IMR-90 (cell line): ENCODE results near the gene ANO1. TPM values are rescaled to one million over a fixed set of nuclear protein-coding genes. Genes with fewer than 3 reads are reported as not detected.

ENCODE experiments used
- ATAC-seq: fragments of 200-7000 bp; cut with Tn5 transposase; 2 replicates; pipeline ENCODE4 v1.9.1; 2020; ENCODE audit warnings: low read depth, mild to moderate bottlenecking, moderate library complexity
- BruUV-seq: library from RNA; stranded (reverse); fragments of 400-500 nt; replicated peaks from 2 replicates; lab custom pipeline; 2021; lab: Mats Ljungman, UMichigan
- CTCF ChIA-PET: fragments of 300-600 bp; formaldehyde crosslinking; extraction: SDS; loops from one replicate; lab custom pipeline; 2021; ENCODE audit warnings: antibody characterized with exemption; lab: Yijun Ruan, JAX
- POLR2A ChIA-PET: fragments of 300-600 bp; sonication (Branson Sonifier 250); formaldehyde crosslinking; loops from one replicate; lab custom pipeline; 2022; ENCODE audit warnings: antibody characterized with exemption; ENCODE audit not compliant: unreplicated experiment; lab: Charles Lee
- DNase-seq: peaks from one replicate; pipeline ENCODE4 v3.0.0; 2013
- H2AFZ ChIP-seq: replicated peaks from 2 replicates; pipeline ENCODE3; 2013; ENCODE audit warnings: low read length, mild to moderate bottlenecking; ENCODE audit not compliant: poor library complexity
- H2AK5ac ChIP-seq: 2 replicates; pipeline ENCODE4 v1.6.1; 2013; ENCODE audit warnings: low read depth, low read length, inconsistent platforms
- H2AK9ac ChIP-seq: replicated peaks from 2 replicates; pipeline ENCODE3; 2013; ENCODE audit warnings: mild to moderate bottlenecking, low read depth, low read length, moderate library complexity; ENCODE audit not compliant: poor library complexity
- H2BK120ac ChIP-seq: 2 replicates; pipeline ENCODE4 v1.6.1; 2013; ENCODE audit warnings: low read depth, low read length, inconsistent platforms
- H2BK15ac ChIP-seq: 3 replicates; pipeline ENCODE4 v1.6.1; 2013; ENCODE audit warnings: low read depth, low read length, inconsistent platforms
- H2BK20ac ChIP-seq: 2 replicates; pipeline ENCODE4 v1.6.1; 2013; ENCODE audit warnings: low read depth, mild to moderate bottlenecking, inconsistent platforms, low read length, moderate library complexity
- H2BK5ac ChIP-seq: 2 replicates; pipeline ENCODE4 v1.6.1; 2013; ENCODE audit warnings: mild to moderate bottlenecking, low read depth, low read length, inconsistent platforms; ENCODE audit not compliant: poor library complexity, severe bottlenecking
- H3K14ac ChIP-seq: replicated peaks from 2 replicates; pipeline ENCODE4 v1.6.1; 2013; ENCODE audit warnings: low read depth, low read length, inconsistent platforms
- H3K18ac ChIP-seq: 2 replicates; pipeline ENCODE4 v1.6.1; 2013; ENCODE audit warnings: low read depth, low read length, control low read depth
- H3K23ac ChIP-seq: 2 replicates; pipeline ENCODE4 v1.6.1; 2013; ENCODE audit warnings: low read depth, low read length, inconsistent platforms
- H3K27ac ChIP-seq: 2 replicates; pipeline ENCODE4 v1.5.1; 2013; ENCODE audit warnings: mild to moderate bottlenecking, control low read depth, low read length; ENCODE audit not compliant: insufficient read depth
- H3K27me3 ChIP-seq: 2 replicates; pipeline ENCODE4 v1.6.1; 2013; ENCODE audit warnings: low read length; ENCODE audit not compliant: control insufficient read depth, insufficient read depth
- H3K36me3 ChIP-seq: 2 replicates; pipeline ENCODE4 v1.6.1; 2013; ENCODE audit warnings: low read length, mixed read lengths; ENCODE audit not compliant: control insufficient read depth, insufficient read depth
- H3K4ac ChIP-seq: 2 replicates; pipeline ENCODE4 v1.6.1; 2013; ENCODE audit warnings: low read depth, low read length, inconsistent platforms
- H3K4me1 ChIP-seq: 2 replicates; pipeline ENCODE4 v1.6.1; 2013; ENCODE audit warnings: low read length, mixed read lengths; ENCODE audit not compliant: control insufficient read depth, insufficient read depth
- H3K4me2 ChIP-seq: 2 replicates; pipeline ENCODE4 v1.6.1; 2013; ENCODE audit warnings: low read depth, mild to moderate bottlenecking, control low read depth, low read length, moderate library complexity
- H3K4me3 ChIP-seq: 2 replicates; pipeline ENCODE4 v1.5.1; 2013; ENCODE audit warnings: low read depth, mild to moderate bottlenecking, control low read depth, low read length, moderate library complexity; ENCODE audit not compliant: insufficient read depth
- H3K56ac ChIP-seq: 2 replicates; pipeline ENCODE4 v1.6.1; 2013; ENCODE audit warnings: low read length, inconsistent platforms; ENCODE audit not compliant: insufficient read depth; ENCODE audit errors: extremely low read depth
- H3K79me1 ChIP-seq, 2 experiments: 2 replicates each; pipeline ENCODE4 v1.6.1; 2013; ENCODE audit warnings: low read length in 2 of 2, inconsistent platforms in 1 of 2, low read depth in 1 of 2
- H3K9ac ChIP-seq: 2 replicates; pipeline ENCODE4 v1.6.1; 2013; ENCODE audit warnings: low read depth, low read length, control low read depth
- H3K9me1 ChIP-seq: 2 replicates; pipeline ENCODE4 v1.6.1; 2013; ENCODE audit warnings: low read length, inconsistent platforms; ENCODE audit not compliant: insufficient read depth
- H3K9me3 ChIP-seq: 2 replicates; pipeline ENCODE4 v1.6.1; 2013; ENCODE audit warnings: low read length; ENCODE audit not compliant: control insufficient read depth, insufficient read depth
- H4K20me1 ChIP-seq: 2 replicates; pipeline ENCODE4 v1.6.1; 2013; ENCODE audit warnings: low read length, inconsistent platforms; ENCODE audit not compliant: insufficient read depth
- H4K5ac ChIP-seq: 2 replicates; pipeline ENCODE4 v1.6.1; 2013; ENCODE audit warnings: mild to moderate bottlenecking, low read depth, low read length, control low read depth
- H4K8ac ChIP-seq, 2 experiments: 2 replicates each; pipeline ENCODE4 v1.6.1; 2013; ENCODE audit warnings: low read depth in 2 of 2, low read length in 2 of 2, control low read depth in 1 of 2, inconsistent platforms in 1 of 2
- H4K91ac ChIP-seq: 2 replicates; pipeline ENCODE4 v1.6.1; 2013; ENCODE audit warnings: low read depth, low read length, inconsistent platforms; ENCODE audit not compliant: insufficient read depth
- CEBPB ChIP-seq: IDR thresholded peaks from 2 replicates; pipeline ENCODE4 v1.6.1; 2012; ENCODE audit warnings: low read depth, low read length, improper control_type of control experiment
- CHD1 ChIP-seq: IDR thresholded peaks from 2 replicates; pipeline ENCODE4 v1.6.1; 2012; ENCODE audit warnings: low read depth, low read length, improper control_type of control experiment
- MAZ ChIP-seq: IDR thresholded peaks from 2 replicates; pipeline ENCODE4 v1.6.1; 2012; ENCODE audit warnings: low read depth, mild to moderate bottlenecking, low read length, improper control_type of control experiment, moderate library complexity, borderline replicate concordance
- MXI1 ChIP-seq: IDR thresholded peaks from 2 replicates; pipeline ENCODE4 v1.6.1; 2012; ENCODE audit warnings: low read depth, mild to moderate bottlenecking, low read length, moderate library complexity, borderline replicate concordance
- NFE2L2 ChIP-seq: fragments of 150-350 bp; IDR thresholded peaks from 2 replicates; pipeline ENCODE4 v1.6.1; 2016; ENCODE audit warnings: low read depth, mild to moderate bottlenecking, low read length
- RAD21 ChIP-seq: IDR thresholded peaks from 2 replicates; pipeline ENCODE4 v1.6.1; 2012; ENCODE audit warnings: low read length, improper control_type of control experiment
- RCOR1 ChIP-seq: IDR thresholded peaks from 2 replicates; pipeline ENCODE4 v1.6.1; 2012; ENCODE audit warnings: mild to moderate bottlenecking, low read length, improper control_type of control experiment; ENCODE audit not compliant: insufficient replicate concordance
- RFX5 ChIP-seq: IDR thresholded peaks from 2 replicates; pipeline ENCODE4 v1.8.0; 2012; ENCODE audit warnings: low read depth, mild to moderate bottlenecking, low read length, moderate library complexity
- SMC3 ChIP-seq: fragments of 150-350 bp; IDR thresholded peaks from 2 replicates; pipeline ENCODE4 v1.6.1; 2016; ENCODE audit warnings: low read depth, mild to moderate bottlenecking, antibody characterized with exemption, low read length, moderate library complexity
- WGBS, 2 experiments: methylation state at CpG; one replicate each; pipeline versions ENCODE4 v1.1.5 to v1.1.7; 2013; ENCODE audit warnings: missing lambda C conversion rate in 2 of 2; ENCODE audit not compliant: insufficient read length in 1 of 2; ENCODE audit errors: extremely low coverage in 2 of 2; 5-methylcytosine and 5-hydroxymethylcytosine counted together
- dilution Hi-C: fragments of 300-500 bp; cut with HindIII; formaldehyde crosslinking; loops from one replicate; pipeline ENCODE4 v1.14.3; 2018; ENCODE audit warnings: low sequenced_read_pairs; ENCODE audit not compliant: unreplicated experiment
- in situ Hi-C: fragments of 300-500 bp; cut with MboI; formaldehyde crosslinking; loops from 3 replicates; pipeline ENCODE4 v1.14.3; 2019; ENCODE audit warnings: low sequenced_read_pairs, inconsistent platforms, mixed read lengths
- intact Hi-C: fragments of 100-400 bp; cut with micrococcal nuclease; formaldehyde crosslinking; loops from 2 replicates; pipeline ENCODE4 v1.10.0; 2022
- polyA plus RNA-seq, 3 experiments: library from polyadenylated mRNA; depleted of rRNA; stranded (reverse); fragments of >200 nt; gene quantifications; 2 replicates each; pipeline ENCODE4 v1.2.3, GENCODE V29; 2012; ENCODE audit warnings: low replicate concordance in 1 of 3
- total RNA-seq: library from RNA; depleted of rRNA; stranded (reverse); fragments of >200 nt; gene quantifications from 2 replicates; pipeline ENCODE4 v1.2.3, GENCODE V29; 2012
- TF ChIP-seq, protein P1 (sequence below): fragments of 150-350 bp; IDR thresholded peaks from 2 replicates; pipeline ENCODE4 v1.6.1; 2017; ENCODE audit warnings: mild to moderate bottlenecking, antibody characterized with exemption, low read length, low read depth
- TF ChIP-seq, protein P2 (sequence below): conservative IDR thresholded peaks from 2 replicates; pipeline ENCODE4 v1.5.1; 2012; ENCODE audit warnings: mild to moderate bottlenecking, low read depth, low read length, improper control_type of control experiment

The ANO1 gene
- total and polyA plus RNA-seq, 2 of the 4 experiments (the other 2 are of a cell fraction), result 4.1 to 10.7 TPM

DNA sequence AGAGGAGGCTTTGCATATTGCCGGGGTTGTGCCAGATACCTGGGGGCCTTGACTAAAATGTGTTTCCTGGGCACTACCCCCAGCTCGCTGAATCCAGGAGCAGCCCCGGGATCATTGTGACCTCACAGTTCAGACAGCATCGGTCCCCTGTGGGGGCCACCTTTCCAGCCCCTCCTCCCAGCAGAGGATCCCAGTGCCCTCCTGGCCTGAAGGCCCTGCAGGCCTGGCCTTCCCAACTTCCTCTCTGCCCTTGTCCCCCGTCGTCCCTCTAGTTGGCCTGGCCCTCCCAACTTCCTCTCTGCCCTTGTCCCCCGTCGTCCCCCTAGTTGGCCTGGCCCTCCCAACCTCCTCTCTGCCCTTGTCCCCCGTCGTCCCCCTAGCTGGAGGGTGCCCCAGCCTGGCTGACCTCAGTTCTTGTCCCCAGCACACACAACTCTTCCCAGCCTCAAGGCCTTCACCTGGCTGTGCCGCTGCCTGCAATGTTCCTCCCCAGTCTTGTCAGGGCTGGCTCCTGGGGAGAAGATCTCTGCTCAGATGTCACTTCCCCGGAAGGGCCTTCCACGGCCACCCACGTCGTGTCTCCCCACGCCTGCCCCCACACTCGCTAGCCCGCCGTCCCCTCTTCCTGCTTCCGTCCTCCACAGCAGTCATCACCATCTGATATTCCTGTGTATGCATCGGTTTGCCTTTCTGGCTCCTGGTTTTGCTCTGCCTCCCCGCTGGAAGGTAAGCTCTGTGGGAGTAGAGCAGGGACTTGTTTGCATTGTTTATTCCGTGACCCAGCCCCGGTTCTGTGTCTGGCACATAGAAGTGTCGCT, 12.6 kb upstream of the ANO1 start:
- H2BK20ac ChIP-seq, result no peak overlapping the region
- H3K9ac ChIP-seq, result no peak overlapping the region
- ChIA-PET POLR2A (no interaction called here), CTCF (no interaction called here)
- 0 out of 2 replicates have a peak, but pooled peaks cover 4% of the 10 kb centered on the region for H3K9me1 ChIP-seq
- H2BK5ac ChIP-seq, result no peak overlapping the region
- no peak overlapping the region for H4K91ac ChIP-seq
- H4K8ac ChIP-seq, result no peak overlapping the region
- H4K5ac ChIP-seq, result no peak overlapping the region
- no peak overlapping the region for H3K27ac ChIP-seq
- H3K4ac ChIP-seq, result no peak overlapping the region
- peaks cover 0 to 28% of the 10 kb centered on the region in 2 experiments; a peak in 2 of 4 replicates for H3K79me1 ChIP-seq
- in situ Hi-C loops (no loop called here), intact Hi-C loops (no loop called here), dilution Hi-C loops (no loop called here)
- H3K18ac ChIP-seq, result no peak overlapping the region
- no peak overlapping the region for H2AFZ ChIP-seq
- H3K4me1 ChIP-seq, result peaks cover 5% of the 10 kb centered on the region; the same call in 1 of the 2 replicates
- no peaks in the 10 kb centered on the region for H3K36me3 ChIP-seq
- no peak overlapping the region for H2BK120ac ChIP-seq
- H3K4me3 ChIP-seq, result no peak overlapping the region
- H2AK9ac ChIP-seq, result peak overlapping the region; percentile 70
- H3K9me3 ChIP-seq, result no peaks in the 10 kb centered on the region
- no peak overlapping the region for H3K14ac ChIP-seq
- no peak for TF ChIP-seq MAZ
- no peak for TF ChIP-seq CEBPB
- TF ChIP-seq SMC3, result no peak
- TF ChIP-seq, protein P1, sequence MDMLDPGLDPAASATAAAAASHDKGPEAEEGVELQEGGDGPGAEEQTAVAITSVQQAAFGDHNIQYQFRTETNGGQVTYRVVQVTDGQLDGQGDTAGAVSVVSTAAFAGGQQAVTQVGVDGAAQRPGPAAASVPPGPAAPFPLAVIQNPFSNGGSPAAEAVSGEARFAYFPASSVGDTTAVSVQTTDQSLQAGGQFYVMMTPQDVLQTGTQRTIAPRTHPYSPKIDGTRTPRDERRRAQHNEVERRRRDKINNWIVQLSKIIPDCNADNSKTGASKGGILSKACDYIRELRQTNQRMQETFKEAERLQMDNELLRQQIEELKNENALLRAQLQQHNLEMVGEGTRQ, result no peak
- TF ChIP-seq CHD1, result no peak
- no peak for TF ChIP-seq NFE2L2
- TF ChIP-seq MXI1, result no peak
- no peak for TF ChIP-seq RFX5
- TF ChIP-seq, protein P2, sequence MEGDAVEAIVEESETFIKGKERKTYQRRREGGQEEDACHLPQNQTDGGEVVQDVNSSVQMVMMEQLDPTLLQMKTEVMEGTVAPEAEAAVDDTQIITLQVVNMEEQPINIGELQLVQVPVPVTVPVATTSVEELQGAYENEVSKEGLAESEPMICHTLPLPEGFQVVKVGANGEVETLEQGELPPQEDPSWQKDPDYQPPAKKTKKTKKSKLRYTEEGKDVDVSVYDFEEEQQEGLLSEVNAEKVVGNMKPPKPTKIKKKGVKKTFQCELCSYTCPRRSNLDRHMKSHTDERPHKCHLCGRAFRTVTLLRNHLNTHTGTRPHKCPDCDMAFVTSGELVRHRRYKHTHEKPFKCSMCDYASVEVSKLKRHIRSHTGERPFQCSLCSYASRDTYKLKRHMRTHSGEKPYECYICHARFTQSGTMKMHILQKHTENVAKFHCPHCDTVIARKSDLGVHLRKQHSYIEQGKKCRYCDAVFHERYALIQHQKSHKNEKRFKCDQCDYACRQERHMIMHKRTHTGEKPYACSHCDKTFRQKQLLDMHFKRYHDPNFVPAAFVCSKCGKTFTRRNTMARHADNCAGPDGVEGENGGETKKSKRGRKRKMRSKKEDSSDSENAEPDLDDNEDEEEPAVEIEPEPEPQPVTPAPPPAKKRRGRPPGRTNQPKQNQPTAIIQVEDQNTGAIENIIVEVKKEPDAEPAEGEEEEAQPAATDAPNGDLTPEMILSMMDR, result no peak
- TF ChIP-seq RAD21, result no peak
- TF ChIP-seq RCOR1, result no peak
- H3K56ac ChIP-seq, result no peak overlapping the region
- peaks cover 2% of the 10 kb centered on the region; the same call in 1 of the 2 replicates for H3K27me3 ChIP-seq
- DNase-seq (no peak), ATAC-seq (no peak)
- no peak overlapping the region for H3K23ac ChIP-seq
- WGBS, 2 experiments, result 62% methylated on average over 19 of the region's 25 CpGs; no CpG with 5 or more reads in 1 of the 2 experiments
- BruUV-seq, result no TSS peak
- H2AK5ac ChIP-seq, result no peak overlapping the region
- no peak overlapping the region for H2BK15ac ChIP-seq
- peaks cover 4% of the 10 kb centered on the region; the same call in 1 of the 2 replicates for H4K20me1 ChIP-seq
- no peak overlapping the region for H3K4me2 ChIP-seq
